HUDEP-2 (cell line): ENCODE results near the gene NCAPH2.
A peak's percentile ranks its signal among the peaks of the same experiment; 100 is the strongest.

Source experiments
- DNase-seq, 76 experiments: peaks; one replicate each; lab custom pipeline; 2025; ENCODE audit not compliant: unreplicated experiment in 76 of 76; lab: John Stamatoyannopoulos, UW

NCAPH2 gene

GRCh38 chr22:50488886-50489285 is 19.1 kb upstream of the NCAPH2 start:
- DNase-seq: no peak

- no peak for DNase-seq
These were observed 18.4 kb upstream of the NCAPH2 start for GRCh38 chr22:50489363-50490243.

- DNase-seq: no peak
These were observed 17.3 kb upstream of the NCAPH2 start for GRCh38 chr22:50490531-50491308.

- DNase-seq: no peak
These were observed 10.9 kb upstream of the NCAPH2 start for GRCh38 chr22:50497093-50497492.

- peak in 56 of 76 experiments; percentile 4 to 76 (median 38) for DNase-seq
These were observed 9.6 kb upstream of the NCAPH2 start for GRCh38 chr22:50498322-50498890.

GRCh38 chr22:50500452-50500851 is 7.6 kb upstream of the NCAPH2 start:
- DNase-seq: no peak

GRCh38 chr22:50502096-50502495 is 5.9 kb upstream of the NCAPH2 start:
- no peak for DNase-seq

GRCh38 chr22:50502628-50503474 is 5.2 kb upstream of the NCAPH2 start:
- DNase-seq: no peak

- peak in 2 of 76 experiments; percentile 9 to 18 for DNase-seq
These were observed 4.4 kb upstream of the NCAPH2 start for GRCh38 chr22:50503475-50504145.

GRCh38 chr22:50504369-50505211 is 3.4 kb upstream of the NCAPH2 start:
- DNase-seq: no peak

- DNase-seq: no peak
These were observed 2.7 kb upstream of the NCAPH2 start for GRCh38 chr22:50505276-50505775.

- DNase-seq: no peak
These were observed 2.0 kb upstream of the NCAPH2 start for GRCh38 chr22:50505776-50506610.

GRCh38 chr22:50506611-50507420 is 1.2 kb upstream of the NCAPH2 start:
- peak in 4 of 76 experiments; percentile 7 to 39 (median 12) for DNase-seq

- DNase-seq: peak in 14 of 76 experiments; percentile 81 to 100 (median 96)
These were observed 518 bp upstream of the NCAPH2 start, which contains the start of gene LMF2 for GRCh38 chr22:50507421-50507990. TSS of gene LMF2 (minus strand) at chr22:50507702. CDS start at chr22:50507675, 27 bp downstream.

- DNase-seq: no peak
These were observed 873 bp downstream of the NCAPH2 start for GRCh38 chr22:50508897-50509296.

GRCh38 chr22:50513175-50513574 is 5.2 kb downstream of the NCAPH2 start:
- no peak for DNase-seq

- DNase-seq: no peak
These were observed 8.0 kb downstream of the NCAPH2 start for GRCh38 chr22:50516068-50516467.
